HCT116 (cell line): ENCODE measurements around the gene TAF1D. TPM values are rescaled to one million over a fixed set of nuclear protein-coding genes. Genes with fewer than 3 reads are reported as not detected.

Experiments used
- ATAC-seq: fragments of 200-7000 bp; cut with Tn5 transposase; 2 replicates; pipeline ENCODE4 v1.9.1; 2020; ENCODE audit warnings: mild to moderate bottlenecking, moderate library complexity
- BruUV-seq: library from RNA; stranded (reverse); fragments of 400-500 nt; replicated peaks from 2 replicates; lab custom pipeline; 2021; lab: Mats Ljungman, UMichigan
- CTCF ChIA-PET: fragments of 300-600 bp; sonication (Branson Sonifier 250); formaldehyde crosslinking; loops from one replicate; lab custom pipeline; 2021; ENCODE audit warnings: antibody characterized with exemption; lab: Charles Lee
- POLR2A ChIA-PET: fragments of 300-600, 350-600 bp; sonication (Branson Sonifier 250); formaldehyde crosslinking; loops from one replicate; lab custom pipeline; 2021; ENCODE audit warnings: antibody characterized with exemption; lab: Charles Lee
- RAD21 ChIA-PET, 2 experiments: fragments of 300-600 bp; sonication (Branson Sonifier 250); formaldehyde crosslinking; loops; one replicate each; lab custom pipeline; 2023; ENCODE audit warnings: low total read pairs in 2 of 2; ENCODE audit not compliant: uncharacterized antibody in 2 of 2, unreplicated experiment in 2 of 2, low non-redundant PET in 1 of 2; lab: Charles Lee
- DNase-seq: peaks from one replicate; pipeline ENCODE4 v3.0.0-alpha.2; 2010; ENCODE audit warnings: low read depth, low spot score
- H2AFZ ChIP-seq: fragments of 200-600 bp; shearing (Covaris generic), sonication (generic); 2 replicates; pipeline ENCODE4 v1.6.1; 2017; ENCODE audit warnings: low read depth, mixed run types, mixed read lengths, antibody characterized with exemption, low read length; ENCODE audit not compliant: poor library complexity, severe bottlenecking
- H3K27ac ChIP-seq: 2 replicates; pipeline ENCODE4 v1.5.1; 2012; ENCODE audit warnings: low read depth, low read length
- H3K27me3 ChIP-seq: fragments of 200-600 bp; sonication (generic); 2 replicates; pipeline ENCODE4 v1.6.1; 2016; ENCODE audit warnings: mixed run types, low read length, mixed read lengths; ENCODE audit not compliant: insufficient read depth
- H3K36me3 ChIP-seq, 2 experiments: fragments of 200-500 bp in 1 of 2; fragments of 200-600 bp in 1 of 2; sonication (Bioruptor generic) in 1 of 2; sonication (generic) in 1 of 2; 2 replicates each; pipeline versions ENCODE4 v1.5.1 to v1.6.1; 2014 to 2016; ENCODE audit warnings: low read length in 2 of 2, inconsistent platforms in 1 of 2, mixed read lengths in 1 of 2, mixed run types in 1 of 2; ENCODE audit not compliant: insufficient read depth in 2 of 2, control insufficient read depth in 1 of 2
- H3K4me1 ChIP-seq, 2 experiments: fragments of 200-600 bp in 1 of 2; sonication (generic) in 1 of 2; 2 replicates each; pipeline versions ENCODE4 v1.5.1 to v1.6.1; 2012 to 2017; ENCODE audit warnings: low read length in 2 of 2, inconsistent platforms in 1 of 2, mild to moderate bottlenecking in 1 of 2, mixed read lengths in 1 of 2, mixed run types in 1 of 2, moderate library complexity in 1 of 2; ENCODE audit not compliant: insufficient read depth in 2 of 2, control insufficient read depth in 1 of 2
- H3K4me2 ChIP-seq: fragments of 200-600 bp; sonication (generic); 2 replicates; pipeline ENCODE4 v1.6.1; 2017; ENCODE audit warnings: mixed run types, low read length, mixed read lengths
- H3K4me3 ChIP-seq, 2 experiments: fragments of 200-600 bp in 1 of 2; sonication (generic) in 1 of 2; replicated peaks in 1 of 2; 2 replicates each; pipeline ENCODE4 v1.5.1; 2011 to 2016; ENCODE audit warnings: low read length in 2 of 2, control low read depth in 1 of 2, low read depth in 1 of 2, mild to moderate bottlenecking in 1 of 2, mixed read lengths in 1 of 2, mixed run types in 1 of 2
- H3K79me2 ChIP-seq: fragments of 200-600 bp; sonication (generic); 2 replicates; pipeline ENCODE4 v1.6.1; 2017; ENCODE audit warnings: mild to moderate bottlenecking, mixed run types, low read length, moderate library complexity, mixed read lengths; ENCODE audit not compliant: insufficient read depth
- H3K9ac ChIP-seq: fragments of 200-600 bp; sonication (generic); 2 replicates; pipeline ENCODE4 v1.6.1; 2016; ENCODE audit warnings: low read length, mixed read lengths
- H3K9me2 ChIP-seq: fragments of 200-600 bp; sonication (generic), shearing (Covaris generic); 2 replicates; pipeline ENCODE4 v1.6.1; 2017; ENCODE audit warnings: mixed run types, mild to moderate bottlenecking, moderate library complexity; ENCODE audit not compliant: insufficient read depth
- H3K9me3 ChIP-seq, 2 experiments: fragments of 200-500 bp in 1 of 2; fragments of 200-600 bp in 1 of 2; sonication (Bioruptor generic) in 1 of 2; sonication (generic) in 1 of 2; 2 replicates each; pipeline ENCODE4 v1.6.1; 2014 to 2017; ENCODE audit warnings: low read length in 2 of 2, mixed read lengths in 2 of 2, inconsistent platforms in 1 of 2, low read depth in 1 of 2, mild to moderate bottlenecking in 1 of 2, mixed run types in 1 of 2, moderate library complexity in 1 of 2; ENCODE audit not compliant: control insufficient read depth in 1 of 2, insufficient read depth in 1 of 2
- H4K20me1 ChIP-seq: fragments of 200-600 bp; sonication (generic), shearing (Covaris generic); 2 replicates; pipeline ENCODE4 v1.6.1; 2017; ENCODE audit warnings: mixed run types, mild to moderate bottlenecking, moderate library complexity; ENCODE audit not compliant: insufficient read depth
- CBX3 ChIP-seq: IDR thresholded peaks from 2 replicates; pipeline ENCODE4 v1.6.1; 2012; ENCODE audit warnings: low read depth
- EGR1 ChIP-seq: IDR thresholded peaks from 2 replicates; pipeline ENCODE4 v1.6.1; 2012; ENCODE audit warnings: low read depth
- EZH2phosphoT487 ChIP-seq: fragments of 200-600 bp; IDR thresholded peaks from 2 replicates; pipeline ENCODE4 v1.6.1; 2018; ENCODE audit warnings: antibody characterized with exemption, borderline replicate concordance
- POLR2A ChIP-seq: IDR thresholded peaks from 2 replicates; pipeline ENCODE4 v1.7.0; 2011; ENCODE audit warnings: borderline replicate concordance; ENCODE audit not compliant: insufficient read depth, insufficient read length; ENCODE audit errors: extremely low read depth
- POLR2AphosphoS5 ChIP-seq: IDR thresholded peaks from 2 replicates; pipeline ENCODE4 v1.6.1; 2011; ENCODE audit warnings: mild to moderate bottlenecking, low read depth, low read length, moderate library complexity
- RAD21 ChIP-seq: IDR thresholded peaks from 2 replicates; pipeline ENCODE4 v1.6.1; 2012; ENCODE audit warnings: low read depth, mild to moderate bottlenecking
- ZFX ChIP-seq: fragments of 450-650 bp; IDR thresholded peaks from 2 replicates; pipeline ENCODE4 v1.6.1; 2017
- ZNF274 ChIP-seq: fragments of 200-500 bp; sonication (Bioruptor generic); IDR thresholded peaks from 2 replicates; pipeline ENCODE4 v1.6.1; 2014; ENCODE audit warnings: mild to moderate bottlenecking, low read depth, low read length, inconsistent platforms
- intact Hi-C: fragments of 100-400 bp; cut with micrococcal nuclease; formaldehyde crosslinking; loops from 2 replicates; pipeline ENCODE4 v1.10.0; 2022
- total RNA-seq: library from RNA; stranded (reverse); gene quantifications from one replicate; pipeline ENCODE4 v1.2.1, GENCODE V29; 2021; ENCODE audit not compliant: unreplicated experiment
- TF ChIP-seq, protein P1 (sequence below): IDR thresholded peaks from 2 replicates; pipeline ENCODE4 v1.6.1; 2012; ENCODE audit warnings: low read depth

The TAF1D gene
- total RNA-seq, 1 experiment from 2014 or later, result 267 TPM

DNA sequence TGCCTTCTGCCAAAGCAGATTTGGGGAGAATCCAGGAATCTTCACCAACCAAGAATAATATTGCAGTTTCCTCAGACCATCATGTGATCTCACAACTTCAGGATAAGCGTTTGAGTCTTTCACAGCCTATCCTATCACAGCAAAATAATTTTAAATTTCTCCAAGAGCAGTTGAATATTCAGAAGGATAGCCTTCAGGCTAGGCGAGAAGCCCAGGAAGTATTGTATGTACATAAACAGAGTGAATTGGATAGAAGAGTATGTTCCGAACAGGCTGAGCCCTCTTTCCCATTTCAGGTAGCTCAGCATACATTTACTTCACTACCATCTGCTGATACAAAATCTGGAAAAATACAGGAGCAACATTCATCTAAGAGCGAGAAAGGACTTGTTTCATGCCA lies 43.7 kb downstream of the TAF1D start:
- no peak for ATAC-seq
- CTCF ChIA-PET, result no interaction called here
- Histone ChIP-seq H2AFZ (no peak overlapping the region), H3K36me3 (peaks cover 53 to 65% of the 10 kb centered on the region in 2 experiments), H3K4me2 (no peak overlapping the region), H3K27me3 (no peaks in the 10 kb centered on the region), H3K4me3 (no peak overlapping the region), H3K27ac (no peak overlapping the region), H3K9me2 (no peaks in the 10 kb centered on the region), H3K4me1 (no peaks in the 10 kb centered on the region), H3K79me2 (0 out of 2 replicates have a peak, but pooled peaks cover 15% of the 10 kb centered on the region), H3K9me3 (no peaks in the 10 kb centered on the region), H3K9ac (no peak overlapping the region), H4K20me1 (no peaks in the 10 kb centered on the region)
- DNase-seq, result no peak
- RAD21 ChIA-PET, result no interaction called here
- no peak for TF ChIP-seq ZFX
- no peak for TF ChIP-seq POLR2AphosphoS5
- TF ChIP-seq CBX3, result no peak
- intact Hi-C loops, result no loop called here
- BruUV-seq, result no TSS peak
- POLR2A ChIA-PET, result no interaction called here

DNA sequence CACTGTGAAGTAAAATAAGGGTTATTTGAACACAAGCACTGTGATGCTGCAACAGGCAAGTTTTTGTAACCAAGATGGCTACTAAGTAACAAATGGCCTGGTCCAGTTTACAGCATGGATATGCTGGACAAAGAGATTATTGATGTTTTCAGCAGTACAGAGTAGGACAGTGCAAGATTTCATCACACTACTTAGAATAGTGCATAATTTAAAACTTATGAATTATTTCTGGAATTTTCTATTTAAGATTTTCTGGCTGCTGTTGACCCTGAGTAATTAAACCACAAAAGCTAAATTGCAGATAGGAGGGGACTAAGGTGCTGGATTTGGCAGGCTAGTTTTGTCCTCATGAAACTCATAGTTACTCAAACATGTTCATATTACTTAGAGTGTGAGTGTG lies 46.7 kb downstream of the TAF1D start:
- H3K79me2 ChIP-seq, result 0 out of 2 replicates have a peak, but pooled peaks cover 2% of the 10 kb centered on the region
- H3K4me2 ChIP-seq, result no peak overlapping the region
- BruUV-seq, result no TSS peak
- CTCF ChIA-PET, result no interaction called here
- H3K27ac ChIP-seq, result no peak overlapping the region
- TF ChIP-seq EZH2phosphoT487, result no peak
- no peak for TF ChIP-seq EGR1
- TF ChIP-seq RAD21, result no peak
- no peak for TF ChIP-seq ZNF274
- TF ChIP-seq, protein P1, sequence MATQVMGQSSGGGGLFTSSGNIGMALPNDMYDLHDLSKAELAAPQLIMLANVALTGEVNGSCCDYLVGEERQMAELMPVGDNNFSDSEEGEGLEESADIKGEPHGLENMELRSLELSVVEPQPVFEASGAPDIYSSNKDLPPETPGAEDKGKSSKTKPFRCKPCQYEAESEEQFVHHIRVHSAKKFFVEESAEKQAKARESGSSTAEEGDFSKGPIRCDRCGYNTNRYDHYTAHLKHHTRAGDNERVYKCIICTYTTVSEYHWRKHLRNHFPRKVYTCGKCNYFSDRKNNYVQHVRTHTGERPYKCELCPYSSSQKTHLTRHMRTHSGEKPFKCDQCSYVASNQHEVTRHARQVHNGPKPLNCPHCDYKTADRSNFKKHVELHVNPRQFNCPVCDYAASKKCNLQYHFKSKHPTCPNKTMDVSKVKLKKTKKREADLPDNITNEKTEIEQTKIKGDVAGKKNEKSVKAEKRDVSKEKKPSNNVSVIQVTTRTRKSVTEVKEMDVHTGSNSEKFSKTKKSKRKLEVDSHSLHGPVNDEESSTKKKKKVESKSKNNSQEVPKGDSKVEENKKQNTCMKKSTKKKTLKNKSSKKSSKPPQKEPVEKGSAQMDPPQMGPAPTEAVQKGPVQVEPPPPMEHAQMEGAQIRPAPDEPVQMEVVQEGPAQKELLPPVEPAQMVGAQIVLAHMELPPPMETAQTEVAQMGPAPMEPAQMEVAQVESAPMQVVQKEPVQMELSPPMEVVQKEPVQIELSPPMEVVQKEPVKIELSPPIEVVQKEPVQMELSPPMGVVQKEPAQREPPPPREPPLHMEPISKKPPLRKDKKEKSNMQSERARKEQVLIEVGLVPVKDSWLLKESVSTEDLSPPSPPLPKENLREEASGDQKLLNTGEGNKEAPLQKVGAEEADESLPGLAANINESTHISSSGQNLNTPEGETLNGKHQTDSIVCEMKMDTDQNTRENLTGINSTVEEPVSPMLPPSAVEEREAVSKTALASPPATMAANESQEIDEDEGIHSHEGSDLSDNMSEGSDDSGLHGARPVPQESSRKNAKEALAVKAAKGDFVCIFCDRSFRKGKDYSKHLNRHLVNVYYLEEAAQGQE, result no peak
- TF ChIP-seq POLR2A, result no peak
- no peaks in the 10 kb centered on the region for H4K20me1 ChIP-seq
- H3K4me1 ChIP-seq, result no peaks in the 10 kb centered on the region
- H3K9me3 ChIP-seq, result no peaks in the 10 kb centered on the region
- DNase-seq, result no peak
- H3K9ac ChIP-seq, result no peak overlapping the region
- POLR2A ChIA-PET, result no interaction called here
- no peak overlapping the region for H3K4me3 ChIP-seq
- H2AFZ ChIP-seq, result no peak overlapping the region
- H3K27me3 ChIP-seq, result no peaks in the 10 kb centered on the region
- intact Hi-C loops, result no loop called here
- ATAC-seq, result no peak
- no peaks in the 10 kb centered on the region for H3K9me2 ChIP-seq
- RAD21 ChIA-PET, result no interaction called here
- H3K36me3 ChIP-seq, result peaks cover 51 to 55% of the 10 kb centered on the region in 2 experiments
